WERI-Rb-1 (cell line): ENCODE results near the gene CNTNAP4.

Experiments
- DNase-seq: peaks from one replicate; pipeline ENCODE4 v3.0.0-alpha.2; 2020
- H3K27ac ChIP-seq: fragments of 250-450 bp; sonication (Bioruptor Pico); 2 replicates; pipeline ENCODE4 v1.5.1; 2020; ENCODE audit warnings: mild to moderate bottlenecking, moderate library complexity
- H3K27me3 ChIP-seq: fragments of 250-450 bp; sonication (Bioruptor Pico); 2 replicates; pipeline ENCODE4 v1.5.1; 2021; ENCODE audit warnings: mild to moderate bottlenecking, low read depth, moderate library complexity; ENCODE audit not compliant: insufficient read depth, severe bottlenecking
- H3K36me3 ChIP-seq: fragments of 250-450 bp; sonication (Bioruptor Pico); 2 replicates; pipeline ENCODE4 v1.5.1; 2020; ENCODE audit warnings: mild to moderate bottlenecking, moderate library complexity
- H3K4me3 ChIP-seq: 2 replicates; pipeline ENCODE4 v1.5.1; 2011; ENCODE audit warnings: low read depth, mild to moderate bottlenecking, control low read depth, low read length
- H3K9me3 ChIP-seq: fragments of 250-450 bp; sonication (Bioruptor Pico); 2 replicates; pipeline ENCODE4 v1.5.1; 2021; ENCODE audit warnings: mild to moderate bottlenecking, moderate library complexity; ENCODE audit not compliant: severe bottlenecking
- CTCF ChIP-seq: IDR thresholded peaks from 2 replicates; pipeline ENCODE4 v1.5.1; 2011; ENCODE audit warnings: low read depth, mild to moderate bottlenecking, control low read depth, inconsistent platforms, low read length

Gene CNTNAP4

GRCh38 chr16:76518781-76519180 lies 241.6 kb downstream of the CNTNAP4 start:
- Histone ChIP-seq H3K36me3 (no peaks in the 10 kb centered on the region), H3K9me3 (no peaks in the 10 kb centered on the region), H3K27ac (peak overlapping the region; percentile 35), H3K4me3 (no peak overlapping the region), H3K27me3 (no peaks in the 10 kb centered on the region)
- DNase-seq, result peak; percentile 68
- TF ChIP-seq CTCF, result no peak

- Histone ChIP-seq H3K27ac (no peak overlapping the region), H3K36me3 (no peaks in the 10 kb centered on the region), H3K4me3 (no peak overlapping the region), H3K27me3 (no peaks in the 10 kb centered on the region), H3K9me3 (no peaks in the 10 kb centered on the region)
- TF ChIP-seq CTCF, result no peak
- no peak for DNase-seq
Measured at GRCh38 chr16:76524356-76524755, 247.2 kb downstream of the CNTNAP4 start.

- Histone ChIP-seq H3K36me3 (no peaks in the 10 kb centered on the region), H3K27ac (no peak overlapping the region), H3K27me3 (no peaks in the 10 kb centered on the region), H3K4me3 (no peak overlapping the region), H3K9me3 (no peaks in the 10 kb centered on the region)
- TF ChIP-seq CTCF, result no peak
- no peak for DNase-seq
Measured at GRCh38 chr16:76524769-76525168, 247.6 kb downstream of the CNTNAP4 start.

- H3K27me3 ChIP-seq, result no peaks in the 10 kb centered on the region
- H3K4me3 ChIP-seq, result no peak overlapping the region
- no peaks in the 10 kb centered on the region for H3K9me3 ChIP-seq
- H3K36me3 ChIP-seq, result no peaks in the 10 kb centered on the region
- H3K27ac ChIP-seq, result no peak overlapping the region
- TF ChIP-seq CTCF, result no peak
- no peak for DNase-seq
Measured at GRCh38 chr16:76527244-76527643, 250.0 kb downstream of the CNTNAP4 start.

- Histone ChIP-seq H3K27me3 (no peaks in the 10 kb centered on the region), H3K36me3 (no peaks in the 10 kb centered on the region), H3K27ac (no peak overlapping the region), H3K4me3 (no peak overlapping the region), H3K9me3 (no peaks in the 10 kb centered on the region)
- no peak for DNase-seq
- TF ChIP-seq CTCF, result no peak
Measured at GRCh38 chr16:76529120-76529519, 251.9 kb downstream of the CNTNAP4 start.

GRCh38 chr16:76531236-76531635 lies 254.0 kb downstream of the CNTNAP4 start:
- Histone ChIP-seq H3K27ac (no peak overlapping the region), H3K9me3 (no peaks in the 10 kb centered on the region), H3K27me3 (no peaks in the 10 kb centered on the region), H3K36me3 (no peaks in the 10 kb centered on the region), H3K4me3 (no peak overlapping the region)
- DNase-seq, result no peak
- TF ChIP-seq CTCF, result no peak
